GM18498 (cell line): ENCODE measurements around the gene HOXC13.

Experiments
- ATAC-seq: cut with Tn5 transposase; IDR thresholded peaks from one replicate; pipeline ENCODE4 v1.9.1; 2021; ENCODE audit warnings: mild to moderate bottlenecking, moderate library complexity; ENCODE audit not compliant: unreplicated experiment

HOXC13 gene

DNA sequence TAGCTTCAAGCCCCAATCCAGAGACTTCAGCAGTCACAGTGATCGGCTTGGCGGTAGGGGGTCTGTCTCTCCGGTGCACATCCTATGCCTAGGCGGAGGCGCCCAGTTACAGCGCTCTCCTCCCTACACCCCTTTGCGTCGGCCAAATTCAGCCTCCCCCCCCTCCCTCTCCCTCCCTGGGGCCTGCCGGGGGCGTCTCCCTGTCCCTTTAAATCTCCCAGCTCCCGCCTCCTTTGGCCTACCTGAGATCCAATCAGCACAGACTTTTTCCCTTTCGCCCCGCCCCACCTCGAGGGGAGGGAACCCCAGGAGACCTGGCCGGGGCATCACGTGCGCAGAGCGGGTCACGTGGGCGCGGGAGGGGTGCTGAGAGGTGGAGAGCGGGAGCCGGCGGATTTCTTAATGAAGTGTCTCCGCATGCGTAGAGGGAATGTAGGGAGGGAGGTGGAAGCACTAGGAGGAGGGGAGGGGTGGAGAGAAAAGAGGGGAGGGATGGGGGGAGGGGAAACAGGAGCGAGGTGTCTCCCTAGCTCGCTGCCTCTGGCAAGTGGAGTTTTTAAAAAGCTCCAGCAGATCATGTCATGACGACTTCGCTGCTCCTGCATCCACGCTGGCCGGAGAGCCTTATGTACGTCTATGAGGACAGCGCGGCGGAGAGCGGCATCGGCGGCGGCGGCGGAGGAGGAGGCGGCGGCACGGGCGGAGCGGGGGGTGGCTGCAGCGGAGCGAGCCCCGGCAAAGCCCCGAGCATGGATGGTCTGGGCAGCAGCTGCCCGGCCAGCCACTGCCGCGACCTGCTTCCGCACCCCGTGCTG lies at the start of gene HOXC13:
HOXC13 (plus strand) TSS at position 506 of the 815 bp plus-strand sequence; CDS start at position 582, 76 bp downstream.
- no peak for ATAC-seq

- no peak for ATAC-seq
These were observed 48.5 kb upstream of the HOXC13 start for GRCh38 chr12:53890081-53890480.

DNA sequence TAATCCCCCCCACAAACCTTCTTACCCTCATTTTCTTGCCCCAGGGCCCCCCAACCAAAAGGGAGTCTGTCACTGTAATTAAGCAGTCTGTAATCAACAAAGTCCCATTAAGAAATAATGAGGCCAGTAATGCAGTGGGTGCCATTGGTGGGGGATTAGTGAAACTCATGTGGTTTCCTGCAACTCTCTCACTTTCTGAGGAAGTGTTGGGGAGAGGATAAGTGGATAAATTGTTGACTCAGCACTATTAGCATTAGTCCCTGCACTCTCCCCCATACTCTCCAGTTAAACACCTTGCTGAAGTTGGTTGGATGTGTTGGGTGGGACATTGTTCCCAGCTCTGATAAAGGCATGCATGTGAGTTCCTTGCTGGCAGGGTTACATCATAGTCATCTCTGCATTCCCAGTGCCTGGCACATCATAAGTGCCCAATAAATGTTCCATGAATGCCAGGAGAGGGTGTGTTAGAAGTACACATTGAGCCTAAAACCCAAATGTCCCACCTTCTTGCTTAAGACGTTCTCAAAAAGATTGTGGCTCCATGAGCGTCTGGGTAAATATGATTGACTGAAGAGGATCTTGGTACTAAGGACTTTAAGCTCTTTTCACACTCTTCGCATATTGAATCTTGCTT lies 45.8 kb upstream of the HOXC13 start:
- no peak for ATAC-seq

DNA sequence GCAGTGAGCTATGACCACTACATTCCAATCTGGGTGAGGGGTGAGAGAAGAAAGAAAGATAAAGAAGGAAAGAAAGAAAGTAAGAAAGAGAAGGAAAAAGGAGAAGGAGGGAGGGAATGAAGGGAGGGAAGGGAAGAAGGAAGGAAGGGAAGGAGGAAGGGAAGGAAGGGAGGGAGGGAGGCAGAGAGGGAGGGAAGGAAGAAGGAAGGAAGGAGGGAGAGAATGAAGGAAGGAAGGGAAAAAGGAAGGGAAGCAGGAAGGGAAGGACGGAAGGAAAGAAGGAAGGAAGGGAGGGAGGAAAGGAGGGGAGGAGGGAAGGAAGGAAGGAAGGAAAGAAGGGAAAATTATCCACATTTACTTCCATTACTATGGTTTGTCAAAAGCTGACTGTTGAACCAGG lies 39.4 kb upstream of the HOXC13 start:
- no peak for ATAC-seq

GRCh38 chr12:53907103-53907502 lies 31.5 kb upstream of the HOXC13 start:
- no peak for ATAC-seq

DNA sequence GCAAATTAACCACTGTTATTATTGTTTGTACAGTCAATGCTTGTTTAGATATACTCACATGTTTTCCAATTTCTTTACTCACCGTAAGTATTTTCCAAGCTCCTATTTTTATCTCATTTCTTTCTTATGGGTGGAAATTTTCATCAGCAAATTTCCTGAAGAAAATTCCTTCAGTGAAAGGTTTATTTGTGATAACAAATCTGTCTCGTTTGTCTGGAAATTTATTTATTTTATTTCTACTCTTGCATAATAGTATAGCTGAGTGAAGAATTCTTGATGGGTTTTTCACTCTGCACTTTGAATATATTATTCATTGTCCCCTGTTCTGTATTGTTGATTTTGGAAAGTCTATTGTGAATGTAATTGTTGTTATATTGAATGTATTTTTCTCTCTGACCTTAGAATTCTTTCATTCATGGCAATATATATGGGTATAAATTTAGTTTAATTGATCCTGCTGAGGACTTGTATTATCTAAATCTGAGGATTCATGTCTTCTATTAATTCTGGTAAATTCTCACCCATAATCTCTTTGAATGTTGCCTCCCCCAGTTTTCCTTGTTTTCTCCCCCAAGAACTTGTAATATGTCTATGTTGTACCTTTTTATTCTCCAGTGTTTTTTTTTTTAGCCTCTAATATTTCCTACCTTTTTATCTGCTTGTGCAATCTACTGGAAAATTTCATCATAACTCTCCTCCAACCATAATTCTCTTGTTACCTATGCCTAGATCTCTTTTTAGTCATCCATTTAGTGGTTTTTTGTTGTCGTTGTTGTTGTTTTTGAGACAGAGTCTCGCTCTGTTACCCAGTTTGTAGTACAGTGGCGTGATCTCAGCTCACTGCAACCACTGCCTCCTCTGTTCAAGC lies 21.6 kb upstream of the HOXC13 start:
- no peak for ATAC-seq

DNA sequence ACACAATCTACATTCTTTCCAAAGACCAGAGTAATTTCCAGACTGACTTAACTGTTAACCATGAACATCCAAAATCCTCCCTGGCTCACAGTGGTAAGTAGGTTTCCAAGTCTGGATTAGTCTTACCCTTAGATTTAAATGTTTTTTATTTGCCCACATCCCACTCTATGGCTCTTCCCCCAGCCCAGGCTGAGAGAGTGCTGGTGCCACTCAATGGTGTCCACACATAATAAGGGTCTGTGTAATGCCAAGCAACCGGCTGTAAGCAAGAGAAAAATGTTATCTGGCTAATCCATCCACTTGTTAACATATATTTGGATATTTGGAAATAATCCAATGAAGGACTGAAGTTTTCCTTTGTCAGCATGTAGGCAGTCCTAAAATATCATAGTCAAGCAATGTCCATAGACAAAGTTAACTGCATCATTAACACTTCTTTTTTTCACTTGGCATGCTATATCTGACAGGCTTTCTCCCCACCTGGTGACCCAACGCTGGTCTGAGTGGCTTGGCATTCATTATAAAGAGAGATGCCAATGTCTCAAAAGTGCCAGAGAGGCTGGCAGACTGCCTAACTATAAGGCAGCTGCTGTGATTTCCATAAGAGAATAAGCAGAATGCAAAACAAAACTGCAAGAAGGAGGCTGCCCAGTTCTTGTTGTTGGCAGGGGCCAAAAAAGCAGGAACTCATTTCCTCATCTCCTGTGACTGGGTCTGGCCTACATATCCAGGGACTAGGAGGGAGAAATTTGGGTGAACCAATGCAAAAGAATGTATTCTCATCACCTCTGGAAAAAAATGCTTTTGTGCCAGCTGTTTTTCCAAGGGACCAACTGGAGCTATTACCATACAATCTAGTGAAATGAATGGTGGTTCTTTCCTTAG lies 13.9 kb upstream of the HOXC13 start:
- ATAC-seq: no peak

DNA sequence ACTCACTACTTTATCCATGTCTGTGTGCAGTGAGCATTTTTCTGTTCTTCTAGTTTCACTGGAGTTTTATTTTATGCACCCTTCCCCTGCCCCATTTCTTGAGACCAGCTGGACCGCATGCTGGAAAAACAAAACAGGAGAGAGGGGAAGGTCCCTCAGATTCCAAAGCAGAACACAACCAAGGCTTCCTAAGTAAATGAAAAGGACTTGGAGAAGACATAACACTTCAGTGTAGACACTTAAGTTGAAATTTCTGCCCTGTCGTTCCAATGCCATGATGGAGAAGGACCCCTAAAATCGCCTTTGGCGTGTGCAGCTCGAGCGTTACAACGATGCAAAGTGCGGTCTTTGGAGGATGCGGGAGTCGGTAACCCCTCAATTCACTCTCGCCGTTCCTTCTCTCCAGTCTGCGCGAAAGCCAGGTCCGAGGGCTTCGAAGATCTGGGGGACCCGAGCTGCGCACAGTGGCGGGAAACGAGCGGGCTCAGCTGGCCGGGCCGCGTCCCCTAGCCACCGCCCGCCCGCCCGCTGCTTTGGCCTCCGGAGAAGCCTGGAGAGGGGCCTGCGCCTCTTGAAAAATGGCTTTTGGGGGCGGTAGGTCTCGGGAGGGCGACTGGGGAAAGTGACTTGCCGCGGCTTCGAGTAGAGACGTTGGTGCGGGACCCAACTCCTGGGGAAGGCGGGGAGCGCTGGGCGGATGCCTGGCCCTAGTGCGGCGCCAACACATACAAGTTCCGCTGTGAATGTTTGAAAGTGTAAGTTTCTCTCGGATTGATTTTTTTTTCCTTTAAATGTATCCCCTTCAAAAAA lies 11.2 kb upstream of the HOXC13 start:
- no peak for ATAC-seq

DNA sequence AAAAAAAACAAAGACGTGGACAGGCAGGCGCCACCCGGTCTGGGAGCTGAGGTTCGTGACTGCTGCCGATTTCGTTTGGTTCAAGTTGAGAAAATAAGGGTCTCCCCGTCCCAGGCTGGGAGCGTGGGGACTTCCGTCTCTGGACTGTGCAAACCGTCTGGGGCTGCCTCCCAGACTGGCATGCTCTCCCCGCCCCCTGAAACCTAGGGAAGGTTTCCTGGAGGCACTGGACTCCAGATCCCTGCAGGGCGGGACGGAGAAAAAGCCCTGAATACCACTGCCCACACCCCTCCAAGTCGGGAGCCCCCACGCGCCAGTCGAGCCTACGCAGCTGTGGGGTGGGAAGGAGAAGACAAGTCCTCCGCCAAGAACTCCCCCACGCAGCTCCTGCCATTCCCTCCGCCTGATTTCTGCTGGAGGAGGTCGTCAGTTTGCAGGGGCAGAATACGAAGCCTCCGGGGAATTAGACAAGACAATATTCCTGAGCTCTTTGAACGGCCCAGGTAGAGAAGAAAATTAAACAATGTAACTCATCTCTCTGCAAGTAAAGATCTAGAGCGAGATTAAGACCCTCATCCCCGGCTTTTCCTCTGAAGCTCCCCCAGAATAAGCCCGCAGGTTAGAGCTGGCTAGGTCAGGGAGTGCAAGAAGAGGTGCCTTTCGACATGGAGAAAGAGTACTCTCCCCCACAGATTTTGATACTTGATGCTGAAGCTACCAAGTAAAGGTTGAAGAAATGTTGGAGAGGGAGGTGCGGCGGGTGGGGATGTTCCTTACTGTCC lies 10.4 kb upstream of the HOXC13 start:
- ATAC-seq: no peak

DNA sequence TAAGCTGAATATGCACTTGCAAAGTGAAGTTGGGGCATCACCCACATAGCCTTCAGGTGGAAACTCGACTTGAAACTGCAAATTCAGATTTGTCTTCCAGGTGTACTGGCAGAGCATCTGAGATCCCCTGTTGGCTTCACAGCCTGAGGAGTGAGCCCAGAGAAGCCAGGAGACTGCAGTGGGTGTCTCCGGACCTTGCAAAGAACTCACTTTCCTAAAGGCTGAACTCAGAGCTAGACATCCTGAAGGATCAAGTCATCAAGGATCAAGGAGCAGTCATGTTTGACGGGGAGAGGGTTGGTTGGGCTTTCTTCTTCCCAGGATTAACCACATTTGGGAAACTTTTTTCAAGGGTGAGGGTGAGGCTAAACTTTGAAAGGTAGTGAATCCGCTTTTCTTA lies 9.1 kb upstream of the HOXC13 start:
- ATAC-seq: no peak

- no peak for ATAC-seq
These were observed 7.9 kb upstream of the HOXC13 start for GRCh38 chr12:53930591-53931255.

GRCh38 chr12:53931844-53932581 lies 6.6 kb upstream of the HOXC13 start:
- ATAC-seq: no peak

DNA sequence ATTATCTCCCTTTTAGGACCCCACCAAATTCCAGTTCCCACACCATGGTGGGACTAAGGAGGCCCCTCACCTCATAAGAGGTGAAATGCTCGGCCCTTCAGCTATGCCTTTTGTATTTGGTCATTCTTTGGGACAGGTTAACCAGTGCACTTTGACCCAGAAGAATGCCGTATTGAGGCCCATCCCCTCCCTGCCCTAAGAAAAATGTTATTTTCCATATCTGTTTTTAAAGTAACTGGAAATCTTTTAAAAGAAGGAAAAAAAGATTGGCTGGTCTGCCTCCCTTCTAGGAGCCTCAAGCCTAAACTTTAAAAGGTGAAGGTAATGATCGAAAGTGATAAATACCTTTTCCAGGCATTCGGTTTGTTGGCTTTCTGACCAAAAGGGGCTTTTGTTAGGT lies 5.7 kb upstream of the HOXC13 start:
- ATAC-seq: no peak

- ATAC-seq: no peak
These were observed 3.0 kb upstream of the HOXC13 start for GRCh38 chr12:53935383-53936341.

DNA sequence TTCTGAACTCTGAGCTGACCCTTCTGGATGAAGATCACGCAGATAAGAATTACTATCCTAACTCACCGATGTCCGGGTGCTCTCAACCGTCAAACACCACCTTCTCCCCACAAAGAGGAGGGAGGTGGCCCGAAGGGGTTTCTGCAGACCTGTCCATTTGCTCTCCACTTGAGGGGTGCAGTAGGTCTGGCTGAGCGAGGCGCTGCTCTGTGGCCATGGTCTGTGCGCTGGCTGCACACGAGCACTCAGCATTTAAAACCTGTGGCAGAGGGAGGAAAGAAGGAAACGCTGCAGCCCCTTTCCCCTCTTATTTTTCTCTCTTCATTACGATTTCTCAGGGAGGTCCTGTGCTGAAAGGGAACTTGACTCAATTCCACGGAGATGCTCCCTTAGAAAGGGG lies 1.5 kb upstream of the HOXC13 start:
- no peak for ATAC-seq

- ATAC-seq: no peak
These were observed 870 bp upstream of the HOXC13 start for GRCh38 chr12:53937596-53938325.
